ENCODE results near the gene BDH2. TPM values are rescaled to one million over a fixed set of nuclear protein-coding genes. Genes with fewer than 3 reads are reported as not detected.

The BDH2 gene
- total RNA-seq, 1 experiment from 2014 or later = 68.1 TPM

DNA sequence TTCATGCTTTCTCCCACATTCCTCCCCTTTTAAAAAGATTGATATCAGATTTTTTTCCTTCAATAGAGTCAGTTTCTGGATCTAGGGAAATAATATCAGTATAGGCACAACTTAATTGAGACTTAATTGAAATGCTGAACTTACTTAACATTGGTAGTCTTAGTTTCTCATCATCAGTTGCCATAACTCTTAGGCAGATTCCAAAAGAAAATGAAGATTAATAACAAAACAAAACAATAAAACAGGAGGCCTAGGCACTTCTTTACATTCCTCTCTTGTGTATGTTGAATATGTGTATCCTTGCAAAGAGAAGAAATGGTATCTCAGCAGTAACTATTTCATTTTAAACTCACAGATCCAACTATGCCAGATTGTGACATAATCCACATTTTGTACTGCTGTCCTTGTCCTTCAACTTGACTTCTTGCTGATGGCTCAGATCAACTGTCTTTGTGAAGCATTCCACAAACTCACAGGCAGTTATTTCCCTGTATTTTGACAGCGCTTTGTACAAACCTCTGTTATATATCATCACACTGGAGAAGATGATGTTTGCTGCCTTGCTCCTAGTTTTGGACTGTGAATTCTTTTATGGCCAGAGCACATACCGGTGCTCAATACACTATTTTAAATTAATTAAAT lies 14.0 kb downstream of the BDH2 start:
- no peak for DNase-seq (ENCODE audit: low read depth)

- DNase-seq (ENCODE audit: low read depth) = no peak
These were observed 20.0 kb downstream of the BDH2 start for GRCh38 chr4:103079621-103080020.

- DNase-seq (ENCODE audit: low read depth) = no peak
These were observed 22.8 kb downstream of the BDH2 start, which contains the start of gene SLC9B2 for GRCh38 chr4:103076747-103077347. SLC9B2 (minus strand) TSS chr4:103076761; CDS start chr4:103067550, 9,211 bp downstream.

DNA sequence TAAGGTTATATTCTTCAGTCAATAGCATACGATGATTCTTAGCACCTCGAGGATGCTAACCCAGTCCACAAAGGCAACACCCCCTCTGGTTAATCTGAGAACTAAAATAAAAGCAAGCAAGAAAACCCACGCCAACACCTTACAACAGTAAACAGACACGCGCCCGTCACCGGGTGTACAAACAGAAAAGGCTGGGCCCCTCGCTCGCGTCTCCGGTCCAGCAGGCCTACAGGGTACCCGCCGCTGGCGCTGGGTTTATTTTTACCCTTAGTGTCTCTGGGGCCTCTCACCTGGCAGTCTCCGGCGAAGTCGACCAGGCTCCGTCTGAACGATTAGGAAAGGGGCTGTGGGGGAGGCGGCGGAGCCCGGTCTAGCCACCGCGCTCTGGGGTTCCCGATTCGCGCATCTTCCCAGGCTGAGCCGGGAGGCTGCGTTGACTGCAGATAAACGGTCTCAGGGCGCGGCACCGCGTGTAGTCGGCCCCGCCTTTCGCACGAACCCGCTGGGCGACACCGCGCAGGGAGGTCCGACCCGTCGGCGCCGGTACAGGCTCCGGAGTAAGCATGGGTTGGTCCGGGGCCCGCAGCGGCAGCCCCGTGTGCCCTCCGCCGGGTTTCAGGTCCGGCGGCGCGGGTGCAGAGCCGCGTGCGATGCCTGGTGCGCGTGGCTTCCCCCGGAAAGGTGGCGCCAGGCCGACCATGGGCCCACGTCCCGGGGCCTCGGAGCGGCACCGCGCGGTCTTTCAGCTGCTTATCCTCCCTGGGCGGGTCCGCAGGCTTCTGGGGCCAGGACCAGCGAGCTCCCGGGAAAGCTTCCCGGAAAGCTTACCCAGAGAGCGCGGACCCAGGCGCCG lies 23.5 kb downstream of the BDH2 start:
- DNase-seq (ENCODE audit: low read depth) = peak; percentile 69

DNA sequence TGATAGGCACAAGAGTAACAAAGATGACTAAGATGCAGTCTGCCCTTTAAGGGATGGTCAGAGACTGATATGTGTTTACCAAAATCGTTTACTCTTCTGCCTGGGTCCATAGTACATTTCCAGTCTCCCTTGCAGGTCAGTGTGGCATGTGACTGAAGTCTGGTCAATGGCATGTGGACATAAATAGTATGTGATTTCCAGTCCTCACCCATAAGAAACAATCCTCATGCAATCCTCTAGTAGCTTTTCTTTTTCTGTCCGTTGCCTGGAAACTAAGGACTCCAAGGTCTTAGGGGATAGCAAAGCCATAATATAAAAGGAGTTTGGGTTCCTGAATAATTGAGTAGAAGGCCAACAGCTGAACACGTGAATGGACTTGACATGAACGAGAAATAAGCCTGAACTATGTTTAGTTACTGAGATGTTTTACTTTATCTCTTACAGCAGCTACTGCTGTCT lies 24.2 kb downstream of the BDH2 start:
- peak; percentile 32 for DNase-seq (ENCODE audit: low read depth)

DNA sequence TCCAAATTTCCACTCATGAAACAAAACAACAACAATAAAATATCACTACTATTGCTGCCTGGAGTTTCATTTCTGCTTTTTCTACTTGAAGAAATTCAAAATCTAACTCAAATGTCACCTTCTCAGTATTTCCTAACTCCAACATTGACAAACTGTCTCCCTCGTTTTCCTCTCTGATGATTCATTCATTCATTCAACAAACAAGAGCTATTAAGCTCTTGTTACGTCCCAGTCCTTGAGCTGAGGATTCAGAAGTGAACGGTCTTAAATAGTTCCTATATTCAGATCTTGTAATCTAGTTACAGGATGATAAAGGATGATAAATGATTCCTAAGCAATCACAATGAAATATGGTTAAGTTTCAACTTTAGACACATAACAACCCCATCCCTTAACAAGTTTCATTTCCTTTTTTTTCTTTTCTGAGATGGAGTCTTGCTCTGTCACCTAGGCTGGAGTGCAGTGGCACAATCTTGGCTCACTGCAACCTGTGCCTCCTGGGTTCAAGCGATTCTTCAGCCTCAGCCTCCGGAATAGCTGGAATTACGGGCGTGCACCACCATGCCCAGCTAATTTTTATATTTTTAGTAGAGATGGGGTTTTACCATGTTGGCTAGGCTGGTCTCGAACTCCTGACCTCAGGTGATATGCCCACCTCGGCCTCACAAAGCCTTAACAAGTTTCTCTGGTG lies 24.7 kb downstream of the BDH2 start:
- no peak for DNase-seq (ENCODE audit: low read depth)

DNA sequence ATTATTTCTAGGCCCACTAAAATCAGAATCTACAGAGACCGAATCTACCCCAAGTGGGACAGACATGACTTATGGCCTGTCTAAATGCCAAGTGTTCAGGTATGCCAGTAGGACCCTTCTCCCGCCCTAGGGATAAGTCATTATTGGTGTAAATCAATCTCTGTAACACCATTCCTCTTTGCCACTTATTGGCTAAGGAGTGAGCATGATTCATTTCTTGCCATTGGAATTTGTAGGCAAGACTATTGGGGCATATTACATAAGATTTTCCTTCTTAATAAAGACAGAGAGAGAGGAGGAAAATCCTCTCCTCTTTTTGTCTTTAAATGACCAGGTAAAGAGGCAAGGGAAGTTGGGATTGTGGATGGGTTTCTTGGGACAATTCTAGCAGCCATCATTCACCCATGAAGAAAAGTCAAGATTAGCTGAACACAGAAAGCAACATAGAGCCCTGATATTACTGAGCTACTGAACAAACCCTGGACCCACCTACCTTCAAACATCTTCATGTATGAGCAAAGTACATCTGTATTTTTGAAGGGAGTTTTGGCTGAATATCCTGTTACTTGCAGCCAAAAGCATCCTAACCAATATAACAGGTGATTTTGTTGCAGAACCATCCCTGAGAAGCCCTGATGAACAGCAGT lies 25.7 kb downstream of the BDH2 start:
- no peak for DNase-seq (ENCODE audit: low read depth)

DNA sequence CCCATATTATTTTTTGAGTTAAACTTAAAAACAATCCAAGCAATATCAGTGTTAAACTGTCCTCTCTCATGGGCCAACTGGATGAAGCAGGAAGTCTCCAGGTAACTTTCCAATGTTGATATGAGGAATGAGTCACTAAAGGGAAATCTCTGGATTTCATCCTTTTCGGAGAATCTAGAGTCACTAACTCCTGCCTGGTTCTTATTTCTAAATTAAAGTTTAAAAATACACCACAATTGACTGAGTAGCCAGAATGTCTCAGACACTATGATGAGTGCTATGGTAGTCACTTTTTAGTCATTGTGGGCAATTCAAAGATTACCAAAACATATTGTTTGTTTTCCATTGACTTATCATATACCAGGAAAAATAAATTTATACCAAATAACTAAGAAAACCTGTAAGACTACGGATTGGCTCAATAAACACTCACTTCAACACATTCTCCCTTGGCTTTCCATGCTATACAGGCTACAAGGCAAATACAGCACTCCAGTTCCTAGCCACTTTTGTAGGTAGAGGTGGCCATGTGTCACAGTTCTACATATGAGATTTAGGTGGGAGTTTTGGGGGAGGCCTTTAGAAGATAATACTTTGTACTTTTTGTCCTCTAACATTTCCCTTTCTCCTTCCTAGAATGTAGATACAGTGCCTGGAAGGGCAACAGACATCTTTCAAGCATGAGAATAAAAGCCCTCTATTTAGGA lies 31.6 kb downstream of the BDH2 start:
- DNase-seq (ENCODE audit: low read depth) = peak; percentile 62

GRCh38 chr4:103060453-103061148 lies 39.0 kb downstream of the BDH2 start:
- DNase-seq (ENCODE audit: low read depth) = no peak

DNA sequence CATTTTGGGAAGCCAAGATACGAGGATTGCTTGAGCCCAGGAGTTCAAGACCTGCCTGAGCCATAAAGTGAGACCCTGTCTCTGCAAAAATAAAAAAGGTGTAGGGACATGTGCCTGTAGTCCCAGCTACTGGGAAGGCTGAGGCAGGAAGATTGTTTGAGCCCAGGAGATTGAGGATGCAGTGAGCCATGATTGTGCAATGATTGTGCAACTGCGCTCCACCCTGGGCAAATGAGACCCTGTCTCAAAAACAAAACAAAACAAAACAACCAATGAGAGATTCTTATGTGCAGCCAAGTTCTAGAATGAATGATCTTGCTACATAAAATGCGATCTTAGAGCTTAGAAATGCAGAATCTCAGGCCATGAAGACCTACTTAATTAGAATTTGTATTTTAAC lies 45.6 kb downstream of the BDH2 start:
- DNase-seq (ENCODE audit: low read depth) = no peak

DNA sequence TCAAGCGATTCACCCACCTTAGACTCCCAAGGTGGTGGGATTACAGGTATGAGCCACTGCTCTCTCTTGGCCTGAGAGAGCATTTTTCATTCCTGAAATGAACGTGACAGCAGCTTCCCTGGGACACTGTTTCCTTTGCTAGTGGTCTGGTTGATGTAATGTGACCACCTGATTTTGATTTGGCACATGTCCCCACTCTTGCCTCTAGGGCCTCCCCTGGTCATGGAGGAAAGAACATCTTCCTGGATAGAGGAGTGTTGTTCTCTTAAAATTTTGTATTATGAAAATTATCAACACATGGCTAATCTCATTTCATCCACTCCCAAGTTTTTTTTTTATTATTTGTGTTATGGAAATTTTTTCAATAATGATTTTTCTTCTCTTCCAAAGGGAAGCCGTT lies 46.9 kb downstream of the BDH2 start:
- DNase-seq (ENCODE audit: low read depth) = no peak

DNA sequence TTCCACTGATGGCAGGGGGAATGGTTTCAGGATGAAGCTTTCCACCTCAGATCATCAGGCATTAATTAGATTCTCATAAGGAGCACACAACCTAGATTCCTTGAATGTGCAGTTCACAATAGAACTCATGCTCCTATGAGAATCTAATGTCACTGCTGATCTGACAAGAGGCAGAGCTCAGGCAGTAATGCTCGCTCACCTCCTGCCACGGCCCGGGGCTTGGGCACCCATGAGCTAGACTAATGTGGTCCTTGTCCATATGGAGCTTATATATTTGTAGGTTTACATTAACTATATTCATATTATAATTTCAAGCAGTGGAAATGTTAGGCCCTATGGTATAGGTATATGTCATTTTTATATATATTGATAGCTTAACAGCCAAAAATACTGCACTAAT lies 47.5 kb downstream of the BDH2 start:
- DNase-seq (ENCODE audit: low read depth) = no peak

- DNase-seq (ENCODE audit: low read depth) = peak; percentile 10
These were observed 48.7 kb downstream of the BDH2 start for GRCh38 chr4:103050736-103051436.

GRCh38 chr4:103046416-103047290 lies 53.0 kb downstream of the BDH2 start:
- DNase-seq (ENCODE audit: low read depth) = peak; percentile 28

GRCh38 chr4:103044183-103044582 lies 55.5 kb downstream of the BDH2 start:
- DNase-seq (ENCODE audit: low read depth) = no peak

GRCh38 chr4:103036169-103036568 lies 63.5 kb downstream of the BDH2 start:
- no peak for DNase-seq (ENCODE audit: low read depth)

DNA sequence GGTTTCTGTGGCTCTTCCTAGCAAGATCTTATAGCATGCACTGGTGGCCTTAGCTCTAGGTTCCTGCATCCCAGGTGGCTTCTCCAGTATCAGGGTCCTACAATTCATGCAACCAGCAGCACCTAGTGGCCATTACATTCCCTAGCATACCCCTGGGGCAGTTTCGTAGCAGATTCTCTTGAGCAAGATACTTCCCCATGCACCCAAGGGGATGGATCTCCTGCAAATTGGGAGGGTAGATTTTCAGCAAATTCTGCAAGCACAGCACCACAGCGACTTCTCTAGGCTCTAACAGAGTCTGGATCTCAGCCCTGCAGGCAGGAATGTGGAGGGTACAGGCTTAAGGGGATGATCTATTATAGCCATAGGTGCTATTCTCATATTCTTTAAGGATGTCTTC lies 67.1 kb downstream of the BDH2 start:
- DNase-seq (ENCODE audit: low read depth) = no peak

GRCh38 chr4:103030791-103031190 lies 68.8 kb downstream of the BDH2 start:
- DNase-seq (ENCODE audit: low read depth) = no peak

Data from LHCN-M2 (cell line).